ENCODE results near the gene SCEL.
"Not testable (repeated sequence)": the region's sequence is repeated elsewhere in the genome, so short reads cannot be mapped to it uniquely, and the experiment has no call there.

Gene SCEL

GRCh38 chr13:77511552-77511951 lies 24.0 kb upstream of the SCEL start:
- H3K4me3 ChIP-seq (ENCODE audit: low read depth, low read length), result no peak overlapping the region
- no peak for DNase-seq (ENCODE audit: low read depth)
- no peak for TF ChIP-seq CTCF (IDR thresholded peaks at IDR 0.05; ENCODE audit: insufficient read depth, low read depth, low read length, missing control alignments)

- H3K4me3 ChIP-seq (ENCODE audit: low read depth, low read length), result no peak overlapping the region
- DNase-seq (ENCODE audit: low read depth), result peak; percentile 70
- no peak for TF ChIP-seq CTCF (IDR thresholded peaks at IDR 0.05; ENCODE audit: insufficient read depth, low read depth, low read length, missing control alignments)
Observed at GRCh38 chr13:77513719-77514335, 21.7 kb upstream of the SCEL start.

GRCh38 chr13:77514336-77514726 lies 21.2 kb upstream of the SCEL start:
- H3K4me3 ChIP-seq (ENCODE audit: low read depth, low read length), result no peak overlapping the region
- no peak for TF ChIP-seq CTCF (IDR thresholded peaks at IDR 0.05; ENCODE audit: insufficient read depth, low read depth, low read length, missing control alignments)
- DNase-seq (ENCODE audit: low read depth), result peak; percentile 55

GRCh38 chr13:77515785-77516184 lies 19.7 kb upstream of the SCEL start:
- H3K4me3 ChIP-seq (ENCODE audit: low read depth, low read length), result no peak overlapping the region
- DNase-seq (ENCODE audit: low read depth), result no peak
- no peak for TF ChIP-seq CTCF (IDR thresholded peaks at IDR 0.05; ENCODE audit: insufficient read depth, low read depth, low read length, missing control alignments)

- H3K4me3 ChIP-seq (ENCODE audit: low read depth, low read length), result no peak overlapping the region
- DNase-seq (ENCODE audit: low read depth), result no peak
- TF ChIP-seq CTCF (IDR thresholded peaks at IDR 0.05; ENCODE audit: insufficient read depth, low read depth, low read length, missing control alignments), result no peak
Observed at GRCh38 chr13:77516342-77516789, 19.1 kb upstream of the SCEL start.

- no peak for DNase-seq (ENCODE audit: low read depth)
- no peak for TF ChIP-seq CTCF (IDR thresholded peaks at IDR 0.05; ENCODE audit: insufficient read depth, low read depth, low read length, missing control alignments)
Observed at GRCh38 chr13:77518266-77518665, 17.2 kb upstream of the SCEL start.

GRCh38 chr13:77519396-77519795 lies 16.1 kb upstream of the SCEL start:
- DNase-seq (ENCODE audit: low read depth); H3K4me3 ChIP-seq (ENCODE audit: low read depth, low read length): not testable (repeated sequence)

More at GRCh38 chr13:77518266-77518665, 17.2 kb upstream of the SCEL start:
- H3K4me3 ChIP-seq (ENCODE audit: low read depth, low read length), result no peak overlapping the region

Data from GM12865 (cell line).